NCI-H82 (cell line): ENCODE measurements around the gene BICDL1.

Experiments used
- DNase-seq: peaks from one replicate; lab custom pipeline; 2025; lab: John Stamatoyannopoulos, UW

Gene BICDL1

GRCh38 chr12:120125792-120126634, 137.0 kb downstream of the BICDL1 start:
- DNase-seq = no peak

- no peak for DNase-seq
Measured at GRCh38 chr12:120126635-120127005, 137.6 kb downstream of the BICDL1 start.

DNA sequence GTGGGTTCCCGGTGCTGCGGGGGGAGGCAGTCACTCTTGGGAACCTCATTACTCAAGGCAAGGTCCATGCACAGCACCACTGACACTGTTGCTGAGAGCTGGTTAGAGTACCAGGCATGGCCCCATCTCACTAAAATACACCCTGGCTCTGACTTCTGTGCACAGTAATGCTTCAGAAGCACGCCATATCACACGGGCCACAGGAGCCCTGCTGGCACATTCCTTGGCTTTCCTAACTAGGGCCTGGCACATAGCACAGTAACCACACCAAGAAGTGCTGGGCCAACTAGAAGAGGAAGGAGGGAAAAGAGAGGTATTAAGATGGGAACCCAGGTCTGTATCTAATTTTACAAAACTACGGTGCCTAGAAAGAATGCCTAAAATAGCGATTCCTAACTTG, 141.0 kb downstream of the BICDL1 start:
- DNase-seq = no peak

DNA sequence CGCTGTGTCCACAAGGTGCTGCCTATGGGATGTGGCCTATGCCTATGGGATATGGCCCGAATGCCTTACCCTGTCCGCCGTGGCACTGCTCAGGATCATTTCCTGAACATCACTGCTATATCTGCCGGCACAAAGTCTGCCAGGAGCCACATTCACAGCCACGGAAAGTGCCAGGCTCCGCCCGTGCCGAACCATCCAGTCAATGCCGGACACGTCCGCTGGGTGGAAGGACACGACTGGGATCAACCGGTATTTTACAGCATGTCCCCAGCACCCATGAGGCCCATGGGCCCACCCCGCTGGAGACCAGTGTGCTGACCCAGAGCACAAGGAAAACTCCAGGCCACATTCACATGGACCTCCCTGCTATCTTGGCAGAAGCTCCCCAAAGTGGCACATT, 142.1 kb downstream of the BICDL1 start:
- no peak for DNase-seq

- DNase-seq = no peak
Measured at GRCh38 chr12:120132054-120132836, 143.2 kb downstream of the BICDL1 start.

DNA sequence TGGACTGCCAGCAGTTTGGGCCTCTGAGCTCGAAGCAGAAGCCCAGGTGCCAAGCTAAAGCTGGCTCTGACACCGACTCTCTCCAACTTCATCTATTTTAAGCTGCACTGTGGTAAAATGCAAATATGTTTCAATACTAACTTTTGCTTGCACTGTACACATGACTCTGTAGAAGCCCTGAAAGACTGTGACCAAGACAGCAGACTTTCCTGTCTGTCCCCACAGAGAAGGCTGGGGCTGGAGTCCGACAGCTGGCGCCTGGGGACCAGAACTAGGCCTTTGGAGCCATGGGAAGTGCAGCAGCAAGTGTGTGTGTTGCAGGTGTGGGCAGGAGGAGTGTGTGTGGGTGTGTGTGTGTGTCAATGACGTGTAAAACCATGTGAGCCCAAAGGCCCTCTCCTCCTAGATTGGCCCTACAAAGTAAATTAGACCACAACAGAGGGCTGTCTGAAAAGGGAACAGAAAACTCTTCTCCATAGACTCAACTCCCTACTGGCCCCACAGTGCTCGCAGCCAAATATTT, 143.9 kb downstream of the BICDL1 start:
- DNase-seq = no peak

GRCh38 chr12:120134307-120134980, 145.4 kb downstream of the BICDL1 start:
- no peak for DNase-seq

DNA sequence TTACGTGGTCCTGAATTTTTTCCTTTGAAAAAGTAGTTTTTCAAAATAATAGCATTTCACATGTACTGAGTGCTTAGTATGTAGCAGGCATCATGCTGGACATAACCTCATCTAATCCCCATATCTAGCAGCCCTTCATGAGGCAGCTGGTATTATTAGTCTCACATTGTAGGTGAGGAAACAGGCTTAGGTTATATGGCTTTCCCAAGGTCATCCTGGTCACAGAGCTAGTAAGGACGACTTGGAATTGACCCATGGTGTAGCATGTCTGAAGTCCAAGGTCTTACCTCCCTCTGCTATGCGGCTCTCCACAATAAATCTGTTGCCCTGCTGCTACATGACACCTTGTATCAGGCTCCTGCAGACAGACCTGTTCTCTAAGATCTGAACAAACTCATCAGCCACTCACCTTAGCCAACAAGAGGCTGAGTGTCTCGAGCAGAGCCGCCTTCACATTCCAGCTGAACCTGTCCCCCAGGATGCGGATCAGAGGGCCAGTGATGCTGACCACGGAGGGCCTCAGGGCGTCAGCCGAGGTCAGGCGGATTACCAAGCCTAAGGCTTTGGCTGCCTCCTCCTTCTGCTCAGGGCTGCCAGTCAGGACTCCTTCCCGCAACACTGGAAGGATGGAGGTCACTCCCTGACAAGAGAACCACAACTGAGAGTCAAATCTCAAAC, 147.2 kb downstream of the BICDL1 start:
- no peak for DNase-seq

GRCh38 chr12:120137833-120138232, 148.8 kb downstream of the BICDL1 start:
- no peak for DNase-seq

DNA sequence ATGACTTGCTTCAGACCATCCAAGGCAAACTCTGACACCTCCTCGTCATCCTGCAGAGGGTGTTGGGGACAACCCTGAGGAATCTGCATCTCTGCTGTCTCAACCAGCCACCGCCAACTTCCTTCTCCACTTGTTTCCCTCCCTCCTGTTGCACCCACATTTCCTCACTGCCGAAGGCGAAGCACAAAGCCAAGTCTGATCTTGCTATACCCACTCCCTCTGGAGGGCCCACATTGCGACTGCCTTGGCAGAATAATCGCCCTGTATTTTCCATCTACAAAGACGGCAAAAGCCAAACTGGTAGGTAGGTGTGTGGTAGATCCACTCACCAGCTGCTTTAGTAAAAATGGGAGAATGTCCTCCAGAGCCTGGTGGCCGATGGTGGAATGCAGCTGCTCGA, 149.3 kb downstream of the BICDL1 start:
- no peak for DNase-seq

DNA sequence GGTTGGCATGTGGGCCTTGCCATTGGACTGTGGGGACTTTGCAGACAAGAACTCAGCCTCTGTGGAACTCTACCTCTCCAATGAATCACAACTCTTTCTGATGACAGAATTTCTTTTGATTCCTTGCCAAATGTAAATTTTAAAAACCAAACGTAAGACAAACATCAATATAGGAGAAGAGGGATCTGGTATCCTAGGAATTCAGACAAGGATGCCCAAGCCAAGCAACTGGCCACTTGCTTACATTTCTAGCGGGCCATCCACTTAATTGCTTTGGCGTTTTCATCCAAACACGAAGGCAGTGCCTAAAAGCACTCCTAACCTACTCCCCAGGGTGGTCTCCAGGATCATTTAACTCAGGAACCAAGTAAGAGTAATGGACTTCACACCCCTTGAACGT, 150.9 kb downstream of the BICDL1 start:
- DNase-seq = no peak

DNA sequence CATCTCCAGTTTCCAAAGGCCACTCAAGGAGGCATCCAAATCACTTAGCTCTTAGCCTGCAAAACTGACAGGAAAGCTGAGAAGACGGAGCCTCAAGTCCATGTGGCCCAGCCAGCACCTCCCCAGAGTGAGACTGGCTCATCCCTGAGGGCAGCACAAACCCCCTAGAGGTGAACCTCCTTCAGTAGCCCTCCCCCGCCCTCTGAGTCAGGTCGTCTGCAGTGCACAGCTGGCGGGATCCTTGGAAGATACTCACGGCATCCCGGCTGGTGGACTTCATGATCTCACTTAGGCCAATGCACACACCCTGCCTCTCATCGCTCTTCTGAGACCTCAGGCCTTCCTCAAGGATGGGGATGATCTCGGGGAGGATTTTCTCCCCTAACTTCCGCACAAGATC, 151.6 kb downstream of the BICDL1 start:
- no peak for DNase-seq

GRCh38 chr12:120141336-120141735, 152.3 kb downstream of the BICDL1 start:
- no peak for DNase-seq

- no peak for DNase-seq
Measured at GRCh38 chr12:120142231-120142877, 153.3 kb downstream of the BICDL1 start.
